Nucleus accumbens (tissue), 56 donors: ENCODE results near the gene SLC7A6OS.

Experiments used
- DNase-seq, 56 donors: peaks; one replicate each; lab custom pipeline; 2025; lab: John Stamatoyannopoulos, UW

The SLC7A6OS gene

GRCh38 chr16:68259007-68259825 is 51.5 kb downstream of the SLC7A6OS start:
- no peak for DNase-seq

GRCh38 chr16:68257906-68258800 is 52.6 kb downstream of the SLC7A6OS start:
- DNase-seq = no peak

- no peak for DNase-seq
Measured at GRCh38 chr16:68257251-68257905, 53.4 kb downstream of the SLC7A6OS start.

- DNase-seq = no peak
Measured at GRCh38 chr16:68255712-68256111, 55.0 kb downstream of the SLC7A6OS start.

- no peak for DNase-seq
Measured at GRCh38 chr16:68253721-68254120, 57.0 kb downstream of the SLC7A6OS start.

GRCh38 chr16:68252383-68252782 is 58.4 kb downstream of the SLC7A6OS start:
- DNase-seq = no peak

- DNase-seq = no peak
Measured at GRCh38 chr16:68251832-68252231, 58.9 kb downstream of the SLC7A6OS start.

- DNase-seq = no peak
Measured at GRCh38 chr16:68250951-68251350, 59.8 kb downstream of the SLC7A6OS start.

- DNase-seq = no peak
Measured at GRCh38 chr16:68249371-68249770, 61.4 kb downstream of the SLC7A6OS start.
